SK-N-SH (cell line): Measurements from ENCODE around the gene WNT8A.

Source experiments
- CTCF ChIP-seq: fragments of 200-600 bp; sonication (generic); IDR thresholded peaks from 2 replicates; pipeline ENCODE4 v1.6.1; 2017; ENCODE audit warnings: antibody characterized with exemption, mild to moderate bottlenecking, moderate library complexity
- FOXM1 ChIP-seq: IDR thresholded peaks from 2 replicates; pipeline ENCODE4 v1.4.0; 2012; ENCODE audit warnings: low read depth, mild to moderate bottlenecking
- GABPA ChIP-seq: IDR thresholded peaks from 2 replicates; pipeline ENCODE4 v1.4.0; 2012; ENCODE audit warnings: low read depth, mild to moderate bottlenecking
- IRF3 ChIP-seq: fragments of 150-350 bp; IDR thresholded peaks from 2 replicates; pipeline ENCODE4 v1.6.1; 2016; ENCODE audit warnings: mild to moderate bottlenecking, low read depth, low read length
- MEF2A ChIP-seq: IDR thresholded peaks from 2 replicates; pipeline ENCODE4 v1.4.0; 2012; ENCODE audit warnings: low read depth, borderline replicate concordance
- NRF1 ChIP-seq: IDR thresholded peaks from 2 replicates; pipeline ENCODE4 v1.6.1; 2012; ENCODE audit warnings: low read depth, mild to moderate bottlenecking, low read length
- POLR2AphosphoS5 ChIP-seq: IDR thresholded peaks from 2 replicates; pipeline ENCODE4 v1.6.1; 2012; ENCODE audit warnings: low read depth, low read length
- TAF1 ChIP-seq: IDR thresholded peaks from 2 replicates; pipeline ENCODE4 v1.6.1; 2012; ENCODE audit warnings: low read depth, mild to moderate bottlenecking, low read length, moderate library complexity, borderline replicate concordance
- TEAD4 ChIP-seq: IDR thresholded peaks from 2 replicates; pipeline ENCODE4 v1.4.0; 2012; ENCODE audit warnings: mild to moderate bottlenecking, borderline replicate concordance; ENCODE audit not compliant: insufficient read depth
- USF2 ChIP-seq: fragments of 150-350 bp; IDR thresholded peaks from 2 replicates; pipeline ENCODE4 v1.6.1; 2017; ENCODE audit warnings: antibody characterized with exemption, low read length, low read depth, borderline replicate concordance

GRCh38 chr5:138078006-138078643 is 5.7 kb upstream of the WNT8A start:
- TF ChIP-seq IRF3 (no peak), NRF1 (no peak), CTCF (no peak), MEF2A (no peak), POLR2AphosphoS5 (no peak), TEAD4 (no peak), USF2 (no peak), GABPA (no peak), TAF1 (no peak), FOXM1 (no peak)
